ENCODE results near the gene IL31RA.

IL31RA gene

GRCh38 chr5:55902696-55903095 is 51.5 kb downstream of the IL31RA start:
- no peak for DNase-seq (ENCODE audit: low spot score)

- peak; percentile 30 for DNase-seq (ENCODE audit: low spot score)
Measured at GRCh38 chr5:55903121-55903701, 52.1 kb downstream of the IL31RA start.

GRCh38 chr5:55904152-55904551 is 53.0 kb downstream of the IL31RA start:
- no peak for DNase-seq (ENCODE audit: low spot score)

- no peak for DNase-seq (ENCODE audit: low spot score)
Measured at GRCh38 chr5:55905251-55905650, 54.1 kb downstream of the IL31RA start.

- DNase-seq (ENCODE audit: low spot score), result no peak
Measured at GRCh38 chr5:55907927-55908326, 56.8 kb downstream of the IL31RA start.

GRCh38 chr5:55908804-55909203 is 57.6 kb downstream of the IL31RA start:
- DNase-seq (ENCODE audit: low spot score), result no peak

- no peak for DNase-seq (ENCODE audit: low spot score)
Measured at GRCh38 chr5:55911784-55912653, 60.9 kb downstream of the IL31RA start.

GRCh38 chr5:55913466-55914413 is 62.6 kb downstream of the IL31RA start:
- peak; percentile 89 for DNase-seq (ENCODE audit: low spot score)

- no peak for DNase-seq (ENCODE audit: low spot score)
Measured at GRCh38 chr5:55914971-55915370, 63.8 kb downstream of the IL31RA start.

- no peak for DNase-seq (ENCODE audit: low spot score)
Measured at GRCh38 chr5:55915783-55916182, 64.6 kb downstream of the IL31RA start.

GRCh38 chr5:55916986-55917385 is 65.8 kb downstream of the IL31RA start:
- no peak for DNase-seq (ENCODE audit: low spot score)

GRCh38 chr5:55917402-55918086 is 66.4 kb downstream of the IL31RA start:
- no peak for DNase-seq (ENCODE audit: low spot score)

- DNase-seq (ENCODE audit: low spot score), result peak; percentile 83
Measured at GRCh38 chr5:55918087-55919035, 67.2 kb downstream of the IL31RA start.

GRCh38 chr5:55919625-55920024 is 68.5 kb downstream of the IL31RA start:
- peak; percentile 20 for DNase-seq (ENCODE audit: low spot score)

GRCh38 chr5:55920784-55921183 is 69.6 kb downstream of the IL31RA start:
- DNase-seq (ENCODE audit: low spot score), result no peak

- no peak for DNase-seq (ENCODE audit: low spot score)
Measured at GRCh38 chr5:55921617-55922016, 70.5 kb downstream of the IL31RA start.

- no peak for DNase-seq (ENCODE audit: low spot score)
Measured at GRCh38 chr5:55923177-55923771, 72.1 kb downstream of the IL31RA start.

- no peak for DNase-seq (ENCODE audit: low spot score)
Measured at GRCh38 chr5:55923865-55924500, 72.8 kb downstream of the IL31RA start.

- no peak for DNase-seq (ENCODE audit: low spot score)
Measured at GRCh38 chr5:55924744-55925143, 73.6 kb downstream of the IL31RA start.

- no peak for DNase-seq (ENCODE audit: low spot score)
Measured at GRCh38 chr5:55925181-55925580, 74.0 kb downstream of the IL31RA start.
